Mesenchymal stem cell (in vitro differentiated cells and primary cell): Measurements from ENCODE around the gene PLA2G1B. TPM values are rescaled to one million over a fixed set of nuclear protein-coding genes. Genes with fewer than 3 reads are reported as not detected.
A peak's percentile ranks its signal among the peaks of the same experiment; 100 is the strongest.

Experiments used
- DNase-seq: peaks from one replicate; pipeline ENCODE4 v3.0.0-alpha.2; 2013
- H2AFZ ChIP-seq: one replicate; pipeline ENCODE4 v1.6.1; 2013; ENCODE audit warnings: low read depth, mild to moderate bottlenecking, control low read depth, inconsistent platforms, low read length, moderate library complexity
- H2AK5ac ChIP-seq: 2 replicates; pipeline ENCODE4 v1.6.1; 2013; ENCODE audit warnings: low read length, moderate library complexity, mild to moderate bottlenecking, inconsistent platforms; ENCODE audit not compliant: severe bottlenecking
- H2BK120ac ChIP-seq: one replicate; pipeline ENCODE4 v1.6.1; 2013; ENCODE audit warnings: low read depth, mild to moderate bottlenecking, inconsistent platforms, low read length, moderate library complexity
- H2BK12ac ChIP-seq, 2 experiments: one replicate each; pipeline ENCODE4 v1.6.1; 2013; ENCODE audit warnings: inconsistent platforms in 2 of 2, low read length in 2 of 2, mild to moderate bottlenecking in 2 of 2, moderate library complexity in 2 of 2, control low read depth in 1 of 2
- H2BK15ac ChIP-seq: one replicate; pipeline ENCODE4 v1.6.1; 2013; ENCODE audit warnings: mild to moderate bottlenecking, low read depth, inconsistent platforms; ENCODE audit not compliant: poor library complexity, severe bottlenecking
- H2BK5ac ChIP-seq: 2 replicates; pipeline ENCODE4 v1.6.1; 2013; ENCODE audit warnings: low read depth, mild to moderate bottlenecking, low read length, control low read depth, inconsistent platforms; ENCODE audit not compliant: poor library complexity, severe bottlenecking
- H3K14ac ChIP-seq, 2 experiments: one replicate each; pipeline ENCODE4 v1.6.1; 2013; ENCODE audit warnings: inconsistent platforms in 2 of 2, low read length in 2 of 2, control low read depth in 1 of 2, mild to moderate bottlenecking in 1 of 2, moderate library complexity in 1 of 2
- H3K18ac ChIP-seq, 2 experiments: one replicate each; pipeline ENCODE4 v1.6.1; 2013; ENCODE audit warnings: inconsistent platforms in 2 of 2, low read length in 2 of 2, control low read depth in 1 of 2, low read depth in 1 of 2, mild to moderate bottlenecking in 1 of 2
- H3K23ac ChIP-seq, 2 experiments: one replicate each; pipeline ENCODE4 v1.6.1; 2013; ENCODE audit warnings: inconsistent platforms in 2 of 2, low read length in 2 of 2, mild to moderate bottlenecking in 2 of 2, moderate library complexity in 2 of 2, control low read depth in 1 of 2
- H3K27ac ChIP-seq: 2 replicates; pipeline ENCODE4 v1.5.1; 2013; ENCODE audit warnings: mild to moderate bottlenecking, moderate library complexity, low read length, control low read depth, inconsistent platforms; ENCODE audit not compliant: poor library complexity, severe bottlenecking
- H3K27me3 ChIP-seq, 2 experiments: 2 replicates each; pipeline versions ENCODE4 v1.6.1 to v1.7.0; 2013; ENCODE audit warnings: low read length in 2 of 2, mild to moderate bottlenecking in 2 of 2, moderate library complexity in 2 of 2, control low read depth in 1 of 2, inconsistent platforms in 1 of 2; ENCODE audit not compliant: control insufficient read depth in 1 of 2, insufficient read depth in 1 of 2
- H3K36me3 ChIP-seq, 2 experiments: 2 replicates each; pipeline versions ENCODE4 v1.6.1 to v1.7.0; 2013; ENCODE audit warnings: low read length in 2 of 2, control low read depth in 1 of 2, inconsistent platforms in 1 of 2, low read depth in 1 of 2, mild to moderate bottlenecking in 1 of 2; ENCODE audit not compliant: insufficient read depth in 2 of 2, control insufficient read depth in 1 of 2
- H3K4ac ChIP-seq, 2 experiments: one replicate each; pipeline ENCODE4 v1.6.1; 2013; ENCODE audit warnings: inconsistent platforms in 2 of 2, low read length in 2 of 2, mild to moderate bottlenecking in 2 of 2, moderate library complexity in 2 of 2, control low read depth in 1 of 2, low read depth in 1 of 2
- H3K4me1 ChIP-seq: 2 replicates; pipeline ENCODE4 v1.6.1; 2013; ENCODE audit warnings: low read depth, low read length, control low read depth; ENCODE audit not compliant: control insufficient read depth, insufficient read depth
- H3K4me2 ChIP-seq: 2 replicates; pipeline ENCODE4 v1.6.1; 2013; ENCODE audit warnings: low read length, mild to moderate bottlenecking, inconsistent platforms; ENCODE audit not compliant: poor library complexity, severe bottlenecking
- H3K4me3 ChIP-seq, 2 experiments: 2 replicates each; pipeline versions ENCODE4 v1.5.1 to v1.7.0; 2013; ENCODE audit warnings: low read length in 2 of 2, mild to moderate bottlenecking in 2 of 2, control low read depth in 1 of 2, low read depth in 1 of 2; ENCODE audit not compliant: insufficient read depth in 1 of 2
- H3K79me1 ChIP-seq: replicated peaks from 2 replicates; pipeline ENCODE4 v1.6.1; 2013; ENCODE audit warnings: mild to moderate bottlenecking, control low read depth, low read length, inconsistent platforms; ENCODE audit not compliant: poor library complexity, severe bottlenecking
- H3K9ac ChIP-seq: 2 replicates; pipeline ENCODE4 v1.7.0; 2013; ENCODE audit warnings: mild to moderate bottlenecking, low read length, moderate library complexity
- H3K9me3 ChIP-seq: 2 replicates; pipeline ENCODE4 v1.7.0; 2013; ENCODE audit warnings: mild to moderate bottlenecking, low read length; ENCODE audit not compliant: control insufficient read depth
- H4K8ac ChIP-seq: one replicate; pipeline ENCODE4 v1.6.1; 2013; ENCODE audit warnings: inconsistent platforms, mild to moderate bottlenecking, low read length, moderate library complexity
- H4K91ac ChIP-seq: one replicate; pipeline ENCODE4 v1.6.1; 2013; ENCODE audit warnings: mild to moderate bottlenecking, low read length, inconsistent platforms
- WGBS: methylation state at CpG from one replicate; pipeline ENCODE4 v1.1.7; 2013; ENCODE audit warnings: mixed read lengths; 5-methylcytosine and 5-hydroxymethylcytosine counted together
- small RNA-seq: library from polyadenylated mRNA; stranded (forward); fragments of <200 nt; extraction: miRNeasy Mini kit (QIAGEN cat#:217004); gene quantifications from one replicate; pipeline ENCODE3, GENCODE V24; 2013; ENCODE audit warnings: low read depth

PLA2G1B gene

DNA sequence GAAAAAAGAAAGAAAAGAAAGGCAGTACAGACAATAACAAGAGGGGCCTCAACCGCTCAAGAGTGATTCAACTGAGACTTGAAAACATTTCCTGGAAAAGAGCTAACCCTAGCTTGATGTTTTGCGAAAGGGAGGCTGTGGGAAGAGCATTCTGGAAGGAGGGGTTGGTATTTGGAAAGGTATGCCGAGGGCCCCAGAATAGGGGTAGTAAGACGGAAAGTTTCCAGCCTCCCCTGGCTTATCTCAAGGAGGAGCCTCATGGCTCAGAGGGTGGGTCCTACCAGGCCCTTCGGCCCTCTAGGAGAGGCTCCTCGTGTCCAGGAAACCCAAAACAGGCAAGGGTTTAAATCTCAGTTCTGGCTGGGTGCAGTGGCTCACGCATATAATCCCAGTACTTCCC is 44.3 kb downstream of the PLA2G1B start:
- no peaks in the 10 kb centered on the region for H3K27me3 ChIP-seq
- 70% methylated on average over 7 of the region's 7 CpGs for WGBS
- no peaks in the 10 kb centered on the region for H3K79me1 ChIP-seq
- H3K23ac ChIP-seq: no peak overlapping the region
- no peak overlapping the region for H3K4me2 ChIP-seq
- H3K14ac ChIP-seq: no peak overlapping the region
- no peak overlapping the region for H2BK15ac ChIP-seq
- peak overlapping the region in 1 of 2 experiments; percentile 30 for H3K4me3 ChIP-seq
- H2BK120ac ChIP-seq: no peak overlapping the region
- peak overlapping the region; percentile 52 for H2AK5ac ChIP-seq
- no peak for DNase-seq
- H2BK12ac ChIP-seq: no peak overlapping the region
- H4K8ac ChIP-seq: peak overlapping the region; percentile 46
- H2AFZ ChIP-seq: no peak overlapping the region
- H3K36me3 ChIP-seq: no peaks in the 10 kb centered on the region
- no peak overlapping the region for H3K18ac ChIP-seq
- H2BK5ac ChIP-seq: no peak overlapping the region
- no peak overlapping the region for H3K4ac ChIP-seq
- no peak overlapping the region for H3K9ac ChIP-seq
- H3K27ac ChIP-seq: no peak overlapping the region
- H3K4me1 ChIP-seq: peaks cover 5% of the 10 kb centered on the region
- no peaks in the 10 kb centered on the region for H3K9me3 ChIP-seq
- H4K91ac ChIP-seq: no peak overlapping the region

GRCh38 chr12:120278137-120279069 is 49.2 kb downstream of the PLA2G1B start:
- H2BK120ac ChIP-seq: no peak overlapping the region
- no peaks in the 10 kb centered on the region for H3K79me1 ChIP-seq
- no peak overlapping the region for H2AK5ac ChIP-seq
- no peak overlapping the region for H3K18ac ChIP-seq
- no peak overlapping the region for H2BK15ac ChIP-seq
- peaks cover 12% of the 10 kb centered on the region for H3K4me1 ChIP-seq
- H3K4me2 ChIP-seq: no peak overlapping the region
- no peak overlapping the region for H3K4ac ChIP-seq
- H3K14ac ChIP-seq: no peak overlapping the region
- H3K4me3 ChIP-seq: no peak overlapping the region
- H2BK5ac ChIP-seq: no peak overlapping the region
- H4K8ac ChIP-seq: no peak overlapping the region
- no peak overlapping the region for H2BK12ac ChIP-seq
- H3K9ac ChIP-seq: no peak overlapping the region
- H2AFZ ChIP-seq: no peak overlapping the region
- H3K27ac ChIP-seq: no peak overlapping the region
- no peaks in the 10 kb centered on the region for H3K36me3 ChIP-seq
- WGBS: 96% methylated on average over 43 of the region's 57 CpGs
- H3K23ac ChIP-seq: no peak overlapping the region
- DNase-seq: no peak
- no peaks in the 10 kb centered on the region for H3K27me3 ChIP-seq
- H4K91ac ChIP-seq: peak overlapping the region; percentile 50
- no peaks in the 10 kb centered on the region for H3K9me3 ChIP-seq

GRCh38 chr12:120276734-120277133 is 50.8 kb downstream of the PLA2G1B start:
- Histone ChIP-seq H3K36me3 (no peaks in the 10 kb centered on the region), H2AFZ (no peak overlapping the region), H3K27me3 (no peaks in the 10 kb centered on the region), H2BK15ac (no peak overlapping the region), H3K4me3 (no peak overlapping the region), H3K79me1 (no peaks in the 10 kb centered on the region), H3K4me2 (no peak overlapping the region), H2BK120ac (no peak overlapping the region), H3K14ac (no peak overlapping the region), H3K9ac (no peak overlapping the region), H3K9me3 (no peaks in the 10 kb centered on the region), H3K23ac (no peak overlapping the region), H4K8ac (no peak overlapping the region), H4K91ac (no peak overlapping the region), H3K4ac (no peak overlapping the region), H2BK5ac (no peak overlapping the region), H2BK12ac (no peak overlapping the region), H3K4me1 (peaks cover 12% of the 10 kb centered on the region), H3K27ac (no peak overlapping the region), H3K18ac (no peak overlapping the region), H2AK5ac (no peak overlapping the region)
- DNase-seq: no peak
- WGBS: 89% methylated on average over 2 of the region's 6 CpGs

Small RNAs within 50 kb of the gene (small RNA-seq; reads per million reads assigned to genes)
- gene RNU4-1: 3,547 reads per million, percentile 99 among the genes with 10 or more reads in this experiment
- gene RNU4-2: 959 reads per million, percentile 97 among the genes with 10 or more reads in this experiment
- not detected for gene RNU6-1088P
